ENCODE measurements around the gene SPRED1. TPM values are rescaled to one million over a fixed set of nuclear protein-coding genes. Genes with fewer than 3 reads are reported as not detected.

Gene SPRED1
- total and polyA plus RNA-seq, 2 of the 13 experiments (the other 11 are each of a cell fraction or from before 2014, with no cell fraction given), result 3.8 to 9.6 TPM

DNA sequence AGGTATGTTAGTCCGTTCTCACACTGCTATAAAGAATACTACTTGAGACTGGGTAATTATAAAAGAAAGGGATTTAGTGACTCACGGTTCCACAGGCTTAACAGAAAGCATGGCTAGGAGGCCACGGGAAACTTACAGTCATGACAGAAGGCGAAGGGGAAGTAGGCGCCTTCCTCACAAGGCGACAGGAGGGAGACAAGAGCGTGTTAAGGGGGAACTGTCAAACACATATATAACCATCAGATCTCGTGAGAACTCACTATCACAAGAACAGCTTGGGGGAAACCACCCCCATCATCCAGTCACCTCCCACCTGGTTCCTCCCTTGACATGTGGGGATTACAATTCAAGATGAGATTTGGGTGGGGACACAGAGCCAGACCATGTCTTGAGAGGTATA lies 30.4 kb downstream of the SPRED1 start:
- Histone ChIP-seq H3K36me3 (replicated peaks in 1 of 2; ENCODE audit: control insufficient read depth in 1 of 2, insufficient read depth in 2 of 2, low read length in 2 of 2) (no peaks in the 10 kb centered on the region; a peak in 1 of 5 replicates), H3K9me3 (ENCODE audit: low read length) (no peaks in the 10 kb centered on the region), H4K20me1 (ENCODE audit: insufficient read depth, low read length) (no peaks in the 10 kb centered on the region), H3K79me2 (ENCODE audit: insufficient read depth, low read length) (peaks cover 75% of the 10 kb centered on the region), H3K9ac (ENCODE audit: insufficient read depth, low read depth, low read length) (no peak overlapping the region), H3K4me1 (ENCODE audit: insufficient read depth, low read length) (no peaks in the 10 kb centered on the region), H2AFZ (ENCODE audit: low read length) (no peak overlapping the region), H3K27me3 (ENCODE audit: control insufficient read depth in 1 of 2, insufficient read depth in 2 of 2, low read length in 2 of 2) (no peaks in the 10 kb centered on the region), H3K27ac (ENCODE audit: extremely low read length, insufficient read depth, low read length) (no peak overlapping the region), H3K4me2 (ENCODE audit: low read depth, low read length) (no peak overlapping the region), H3K4me3 (replicated peaks in 1 of 3; ENCODE audit: insufficient read depth in 1 of 3, low read depth in 2 of 3, low read length in 3 of 3) (no peak overlapping the region)
- TF ChIP-seq DR1 (CRISPR knock-in tag; IDR thresholded peaks at IDR 0.05), result no peak
- TF ChIP-seq, protein P1, sequence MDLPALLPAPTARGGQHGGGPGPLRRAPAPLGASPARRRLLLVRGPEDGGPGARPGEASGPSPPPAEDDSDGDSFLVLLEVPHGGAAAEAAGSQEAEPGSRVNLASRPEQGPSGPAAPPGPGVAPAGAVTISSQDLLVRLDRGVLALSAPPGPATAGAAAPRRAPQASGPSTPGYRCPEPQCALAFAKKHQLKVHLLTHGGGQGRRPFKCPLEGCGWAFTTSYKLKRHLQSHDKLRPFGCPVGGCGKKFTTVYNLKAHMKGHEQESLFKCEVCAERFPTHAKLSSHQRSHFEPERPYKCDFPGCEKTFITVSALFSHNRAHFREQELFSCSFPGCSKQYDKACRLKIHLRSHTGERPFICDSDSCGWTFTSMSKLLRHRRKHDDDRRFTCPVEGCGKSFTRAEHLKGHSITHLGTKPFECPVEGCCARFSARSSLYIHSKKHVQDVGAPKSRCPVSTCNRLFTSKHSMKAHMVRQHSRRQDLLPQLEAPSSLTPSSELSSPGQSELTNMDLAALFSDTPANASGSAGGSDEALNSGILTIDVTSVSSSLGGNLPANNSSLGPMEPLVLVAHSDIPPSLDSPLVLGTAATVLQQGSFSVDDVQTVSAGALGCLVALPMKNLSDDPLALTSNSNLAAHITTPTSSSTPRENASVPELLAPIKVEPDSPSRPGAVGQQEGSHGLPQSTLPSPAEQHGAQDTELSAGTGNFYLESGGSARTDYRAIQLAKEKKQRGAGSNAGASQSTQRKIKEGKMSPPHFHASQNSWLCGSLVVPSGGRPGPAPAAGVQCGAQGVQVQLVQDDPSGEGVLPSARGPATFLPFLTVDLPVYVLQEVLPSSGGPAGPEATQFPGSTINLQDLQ (CRISPR knock-in tag; IDR thresholded peaks at IDR 0.05), result no peak
- TF ChIP-seq ZNF251 (CRISPR knock-in tag; IDR thresholded peaks at IDR 0.05), result no peak
- TF ChIP-seq, protein P2, sequence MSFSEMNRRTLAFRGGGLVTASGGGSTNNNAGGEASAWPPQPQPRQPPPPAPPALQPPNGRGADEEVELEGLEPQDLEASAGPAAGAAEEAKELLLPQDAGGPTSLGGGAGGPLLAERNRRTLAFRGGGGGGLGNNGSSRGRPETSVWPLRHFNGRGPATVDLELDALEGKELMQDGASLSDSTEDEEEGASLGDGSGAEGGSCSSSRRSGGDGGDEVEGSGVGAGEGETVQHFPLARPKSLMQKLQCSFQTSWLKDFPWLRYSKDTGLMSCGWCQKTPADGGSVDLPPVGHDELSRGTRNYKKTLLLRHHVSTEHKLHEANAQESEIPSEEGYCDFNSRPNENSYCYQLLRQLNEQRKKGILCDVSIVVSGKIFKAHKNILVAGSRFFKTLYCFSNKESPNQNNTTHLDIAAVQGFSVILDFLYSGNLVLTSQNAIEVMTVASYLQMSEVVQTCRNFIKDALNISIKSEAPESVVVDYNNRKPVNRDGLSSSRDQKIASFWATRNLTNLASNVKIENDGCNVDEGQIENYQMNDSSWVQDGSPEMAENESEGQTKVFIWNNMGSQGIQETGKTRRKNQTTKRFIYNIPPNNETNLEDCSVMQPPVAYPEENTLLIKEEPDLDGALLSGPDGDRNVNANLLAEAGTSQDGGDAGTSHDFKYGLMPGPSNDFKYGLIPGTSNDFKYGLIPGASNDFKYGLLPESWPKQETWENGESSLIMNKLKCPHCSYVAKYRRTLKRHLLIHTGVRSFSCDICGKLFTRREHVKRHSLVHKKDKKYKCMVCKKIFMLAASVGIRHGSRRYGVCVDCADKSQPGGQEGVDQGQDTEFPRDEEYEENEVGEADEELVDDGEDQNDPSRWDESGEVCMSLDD (CRISPR knock-in tag; IDR thresholded peaks at IDR 0.05; ENCODE audit: borderline replicate concordance), result no peak
- no peak for TF ChIP-seq BRD4 (CRISPR knock-in tag; IDR thresholded peaks at IDR 0.05)
- TF ChIP-seq MED1 (CRISPR knock-in tag; IDR thresholded peaks at IDR 0.05), result no peak
- TF ChIP-seq ZSCAN12 (CRISPR knock-in tag; IDR thresholded peaks at IDR 0.05), result no peak
- no peak for TF ChIP-seq SRY (CRISPR knock-in tag; IDR thresholded peaks at IDR 0.05)
- no peak for TF ChIP-seq HNRNPL (IDR thresholded peaks at IDR 0.05; ENCODE audit: low read depth, low read length)
- TF ChIP-seq JUND (CRISPR knock-in tag; IDR thresholded peaks at IDR 0.05), result no peak
- TF ChIP-seq NFE2L2 (IDR thresholded peaks at IDR 0.05; ENCODE audit: low read length), result no peak
- no peak for TF ChIP-seq SETDB1 (CRISPR knock-in tag; IDR thresholded peaks at IDR 0.05; ENCODE audit: borderline replicate concordance)
- no peak for TF ChIP-seq RAD21 (CRISPR knock-in tag; IDR thresholded peaks at IDR 0.05)
- BruUV-seq (replicated peaks), result no TSS peak
- CTCF ChIA-PET (ENCODE audit: low intra/inter-chr PET ratio, low total read pairs), result no interaction called here
- 83% methylated on average over 8 of the region's 8 CpGs for WGBS (ENCODE audit: low lambda C conversion rate)
- POLR2A ChIA-PET, result no interaction called here
- in situ Hi-C loops (cut with HindIII; ENCODE audit: extremely low pct_ligation_motif_present, low pct_unique_long_range_greater_than_20kb) (no loop called here), intact Hi-C loops (cut with micrococcal nuclease; ENCODE audit: unreplicated experiment) (no loop called here)
- DNase-seq (ENCODE audit: low spot score) (no peak), ATAC-seq (no peak), FAIRE-seq (no peak)

Measured in HepG2 (cell line).